ENCODE measurements around the gene ISYNA1. TPM values are rescaled to one million over a fixed set of nuclear protein-coding genes. Genes with fewer than 3 reads are reported as not detected.

ISYNA1 gene
- polyA plus RNA-seq, 3 donors = 3.7 TPM; not detected in 2

- no peak overlapping the region for H3K4me3 Mint-ChIP-seq
- no peaks in the 10 kb centered on the region for H3K27me3 ChIP-seq (ENCODE audit: control insufficient read depth in 2 of 2, insufficient read depth in 2 of 2, low read length in 2 of 2)
- no peak overlapping the region for H3K4me3 ChIP-seq (replicated peaks in 1 of 3; ENCODE audit: low read depth in 2 of 3, low read length in 3 of 3)
- peaks cover 100% of the 10 kb centered on the region for H4K20me1 ChIP-seq (ENCODE audit: insufficient read depth, low read length)
- H3K36me3 ChIP-seq (replicated peaks in 1 of 2; ENCODE audit: control insufficient read depth in 1 of 2, insufficient read depth in 2 of 2, low read length in 2 of 2) = peaks cover 77% of the 10 kb centered on the region in 2 donors
- no peaks in the 10 kb centered on the region for H3K79me2 ChIP-seq (ENCODE audit: insufficient read depth, low read length)
- H3K27ac Mint-ChIP-seq = no peak overlapping the region
- H3K36me3 Mint-ChIP-seq = peaks cover 69 to 78% of the 10 kb centered on the region in 2 donors
- H3K4me1 ChIP-seq (ENCODE audit: control insufficient read depth in 1 of 2, insufficient read depth in 2 of 2, low read length in 2 of 2) = no peaks in the 10 kb centered on the region
- peaks cover 0 to 6% (median 0%) of the 10 kb centered on the region in 7 donors for H3K9me3 Mint-ChIP-seq
- TF ChIP-seq, protein P1, sequence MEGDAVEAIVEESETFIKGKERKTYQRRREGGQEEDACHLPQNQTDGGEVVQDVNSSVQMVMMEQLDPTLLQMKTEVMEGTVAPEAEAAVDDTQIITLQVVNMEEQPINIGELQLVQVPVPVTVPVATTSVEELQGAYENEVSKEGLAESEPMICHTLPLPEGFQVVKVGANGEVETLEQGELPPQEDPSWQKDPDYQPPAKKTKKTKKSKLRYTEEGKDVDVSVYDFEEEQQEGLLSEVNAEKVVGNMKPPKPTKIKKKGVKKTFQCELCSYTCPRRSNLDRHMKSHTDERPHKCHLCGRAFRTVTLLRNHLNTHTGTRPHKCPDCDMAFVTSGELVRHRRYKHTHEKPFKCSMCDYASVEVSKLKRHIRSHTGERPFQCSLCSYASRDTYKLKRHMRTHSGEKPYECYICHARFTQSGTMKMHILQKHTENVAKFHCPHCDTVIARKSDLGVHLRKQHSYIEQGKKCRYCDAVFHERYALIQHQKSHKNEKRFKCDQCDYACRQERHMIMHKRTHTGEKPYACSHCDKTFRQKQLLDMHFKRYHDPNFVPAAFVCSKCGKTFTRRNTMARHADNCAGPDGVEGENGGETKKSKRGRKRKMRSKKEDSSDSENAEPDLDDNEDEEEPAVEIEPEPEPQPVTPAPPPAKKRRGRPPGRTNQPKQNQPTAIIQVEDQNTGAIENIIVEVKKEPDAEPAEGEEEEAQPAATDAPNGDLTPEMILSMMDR (IDR thresholded peaks at IDR 0.05) = no peak
- WGBS (ENCODE audit: insufficient coverage) = 87% methylated on average over 10 of the region's 15 CpGs
- no peaks in the 10 kb centered on the region for H3K9me3 ChIP-seq (replicated peaks in 1 of 2; ENCODE audit: control insufficient read depth in 1 of 2, insufficient read depth in 1 of 2, low read length in 2 of 2)
- no peak overlapping the region for H3K9ac ChIP-seq (ENCODE audit: insufficient read depth, low read length, poor library complexity, severe bottlenecking)
- H3K27ac ChIP-seq (ENCODE audit: low read depth in 1 of 2, low read length in 2 of 2) = no peak overlapping the region
- no peak for DNase-seq
- H3K4me1 Mint-ChIP-seq = peaks cover 9% of the 10 kb centered on the region
- H3K27me3 Mint-ChIP-seq (ENCODE audit: low read depth in 3 of 3) = peaks cover 1 to 4% (median 3%) of the 10 kb centered on the region in 3 donors
- intact Hi-C loops (cut with micrococcal nuclease) = no loop called here
- no peak overlapping the region for H2AFZ ChIP-seq (ENCODE audit: insufficient read depth, low read depth, low read length, poor library complexity, severe bottlenecking)
- H3K4me2 ChIP-seq (replicated peaks; ENCODE audit: extremely low read depth, low read length, poor library complexity, severe bottlenecking) = no peak overlapping the region
Observed at GRCh38 chr19:18445262-18445948, 7.5 kb upstream of the ISYNA1 start.

GRCh38 chr19:18444513-18444912 is 6.6 kb upstream of the ISYNA1 start:
- peaks cover 0 to 6% (median 0%) of the 10 kb centered on the region in 7 donors for H3K9me3 Mint-ChIP-seq
- TF ChIP-seq, protein P1 (IDR thresholded peaks at IDR 0.05) = no peak
- no peak overlapping the region for H3K4me2 ChIP-seq (replicated peaks; ENCODE audit: extremely low read depth, low read length, poor library complexity, severe bottlenecking)

More at GRCh38 chr19:18444513-18444912, 6.6 kb upstream of the ISYNA1 start:
- H3K4me1 ChIP-seq (ENCODE audit: control insufficient read depth in 1 of 2, insufficient read depth in 2 of 2, low read length in 2 of 2) = no peaks in the 10 kb centered on the region
- peaks cover 1 to 8% (median 5%) of the 10 kb centered on the region in 3 donors for H3K27me3 Mint-ChIP-seq (ENCODE audit: low read depth in 3 of 3)
- H3K4me3 ChIP-seq (replicated peaks in 1 of 3; ENCODE audit: low read depth in 2 of 3, low read length in 3 of 3) = no peak overlapping the region
- peaks cover 68 to 69% of the 10 kb centered on the region in 2 donors for H3K36me3 ChIP-seq (replicated peaks in 1 of 2; ENCODE audit: control insufficient read depth in 1 of 2, insufficient read depth in 2 of 2, low read length in 2 of 2)
- no peak overlapping the region for H3K4me3 Mint-ChIP-seq
- H3K27me3 ChIP-seq (ENCODE audit: control insufficient read depth in 2 of 2, insufficient read depth in 2 of 2, low read length in 2 of 2) = peaks cover 0 to 3% of the 10 kb centered on the region in 2 donors
- H3K4me1 Mint-ChIP-seq = peaks cover 11% of the 10 kb centered on the region
- H3K9me3 ChIP-seq (replicated peaks in 1 of 2; ENCODE audit: control insufficient read depth in 1 of 2, insufficient read depth in 1 of 2, low read length in 2 of 2) = no peaks in the 10 kb centered on the region
- H3K27ac Mint-ChIP-seq = no peak overlapping the region
- no peak overlapping the region for H3K9ac ChIP-seq (ENCODE audit: insufficient read depth, low read length, poor library complexity, severe bottlenecking)
- intact Hi-C loops (cut with micrococcal nuclease) = no loop called here
- no peak overlapping the region for H3K27ac ChIP-seq (ENCODE audit: low read depth in 1 of 2, low read length in 2 of 2)
- no peak overlapping the region for H2AFZ ChIP-seq (ENCODE audit: insufficient read depth, low read depth, low read length, poor library complexity, severe bottlenecking)
- 98% methylated on average over 15 of the region's 19 CpGs for WGBS (ENCODE audit: insufficient coverage)
- H3K79me2 ChIP-seq (ENCODE audit: insufficient read depth, low read length) = no peaks in the 10 kb centered on the region
- DNase-seq = no peak
- H3K36me3 Mint-ChIP-seq = peaks cover 65 to 71% of the 10 kb centered on the region in 2 donors
- peaks cover 100% of the 10 kb centered on the region for H4K20me1 ChIP-seq (ENCODE audit: insufficient read depth, low read length)
